HEK293T (cell line): ENCODE results near the gene MON2.

ENCODE experiments used
- CTCF ChIA-PET: fragments of 350-600 bp; formaldehyde crosslinking; extraction: SDS; loops from one replicate; lab custom pipeline; 2021; ENCODE audit warnings: antibody characterized with exemption, inconsistent platforms; lab: Yijun Ruan, JAX
- POLR2A ChIA-PET: fragments of 350-600 bp; formaldehyde crosslinking; extraction: SDS; loops from one replicate; lab custom pipeline; 2020; ENCODE audit warnings: antibody characterized with exemption, inconsistent platforms; lab: Yijun Ruan, JAX
- DNase-seq: peaks from one replicate; pipeline ENCODE4 v3.0.0; 2012; ENCODE audit warnings: mixed read lengths; ENCODE audit errors: extremely low spot score
- ARNT ChIP-seq: fragments of 450-650 bp; IDR thresholded peaks from 2 replicates; pipeline ENCODE4 v1.6.1; 2017; ENCODE audit warnings: mild to moderate bottlenecking
- BHLHE40 ChIP-seq: fragments of 450-650 bp; IDR thresholded peaks from 2 replicates; pipeline ENCODE4 v1.6.1; 2016; ENCODE audit warnings: mild to moderate bottlenecking, moderate library complexity, borderline replicate concordance
- CTBP1 ChIP-seq: fragments of 450-650 bp; IDR thresholded peaks from 2 replicates; pipeline ENCODE4 v1.6.1; 2016; ENCODE audit warnings: borderline replicate concordance
- ELF4 ChIP-seq: fragments of 450-650 bp; IDR thresholded peaks from 2 replicates; pipeline ENCODE4 v1.6.1; 2017; ENCODE audit warnings: antibody characterized with exemption
- FOXA1 ChIP-seq: fragments of 450-650 bp; IDR thresholded peaks from 2 replicates; pipeline ENCODE4 v1.6.1; 2016; ENCODE audit warnings: mild to moderate bottlenecking
- FOXK2 ChIP-seq: fragments of 450-650 bp; IDR thresholded peaks from 2 replicates; pipeline ENCODE4 v1.6.1; 2016; ENCODE audit warnings: mild to moderate bottlenecking
- FOXM1 ChIP-seq: fragments of 450-650 bp; IDR thresholded peaks from 2 replicates; pipeline ENCODE4 v1.6.1; 2017; ENCODE audit warnings: mild to moderate bottlenecking, borderline replicate concordance
- HDGF ChIP-seq: fragments of 450-650 bp; IDR thresholded peaks from 2 replicates; pipeline ENCODE4 v1.6.1; 2017; ENCODE audit warnings: antibody characterized with exemption, borderline replicate concordance
- L3MBTL2 ChIP-seq: fragments of 450-650 bp; conservative IDR thresholded peaks from 2 replicates; pipeline ENCODE4 v1.6.1; 2016; ENCODE audit warnings: mild to moderate bottlenecking
- LEF1 ChIP-seq: fragments of 450-650 bp; IDR thresholded peaks from 2 replicates; pipeline ENCODE4 v1.6.1; 2017; ENCODE audit warnings: mild to moderate bottlenecking, borderline replicate concordance
- NFRKB ChIP-seq: fragments of 450-650 bp; IDR thresholded peaks from 2 replicates; pipeline ENCODE4 v1.6.1; 2016; ENCODE audit warnings: mild to moderate bottlenecking, moderate library complexity
- PKNOX1 ChIP-seq: fragments of 450-650 bp; IDR thresholded peaks from 2 replicates; pipeline ENCODE4 v1.6.1; 2016
- SP1 ChIP-seq: fragments of 450-650 bp; IDR thresholded peaks from 2 replicates; pipeline ENCODE4 v1.6.1; 2017
- SUZ12 ChIP-seq: fragments of 450-650 bp; IDR thresholded peaks from 2 replicates; pipeline ENCODE4 v1.6.1; 2016; ENCODE audit warnings: mild to moderate bottlenecking
- TARDBP ChIP-seq: fragments of 450-650 bp; IDR thresholded peaks from 2 replicates; pipeline ENCODE4 v1.6.1; 2016
- ZNF384 ChIP-seq: fragments of 450-650 bp; IDR thresholded peaks from 2 replicates; pipeline ENCODE4 v1.6.1; 2016

Gene MON2

GRCh38 chr12:62622177-62622576 is 155.6 kb downstream of the MON2 start:
- TF ChIP-seq NFRKB: no peak
- TF ChIP-seq ELF4: no peak
- no peak for TF ChIP-seq LEF1
- no peak for TF ChIP-seq L3MBTL2
- no peak for TF ChIP-seq FOXK2
- no peak for TF ChIP-seq TARDBP
- TF ChIP-seq CTBP1: no peak
- TF ChIP-seq SP1: no peak
- TF ChIP-seq HDGF: no peak
- no peak for TF ChIP-seq FOXM1
- no peak for TF ChIP-seq ZNF384
- no peak for TF ChIP-seq BHLHE40
- TF ChIP-seq FOXA1: no peak
- no peak for TF ChIP-seq SUZ12
- no peak for TF ChIP-seq PKNOX1
- no peak for TF ChIP-seq ARNT
- CTCF ChIA-PET: no interaction called here
- no peak for DNase-seq
- POLR2A ChIA-PET: interaction anchor here (0.7 kb wide), 1 partner anchor 12 kb away, joined by 4 read pairs; no protein-coding TSS in a partner anchor

- no peak for DNase-seq
- ChIA-PET CTCF (no interaction called here), POLR2A (no interaction called here)
- TF ChIP-seq LEF1 (no peak), HDGF (no peak), FOXM1 (no peak), PKNOX1 (no peak), SP1 (no peak), NFRKB (no peak), FOXA1 (no peak), BHLHE40 (no peak), FOXK2 (no peak), L3MBTL2 (no peak), ARNT (no peak)
Observed at GRCh38 chr12:62625228-62625627, 158.6 kb downstream of the MON2 start.

- ChIA-PET CTCF (no interaction called here), POLR2A (no interaction called here)
- TF ChIP-seq LEF1 (no peak), ZNF384 (no peak), L3MBTL2 (no peak), PKNOX1 (no peak), FOXK2 (no peak), FOXM1 (no peak), BHLHE40 (no peak), NFRKB (no peak), FOXA1 (no peak), SUZ12 (no peak), SP1 (no peak), HDGF (no peak), CTBP1 (no peak), TARDBP (no peak), ARNT (no peak), ELF4 (no peak)
- DNase-seq: no peak
Observed at GRCh38 chr12:62627181-62627580, 160.6 kb downstream of the MON2 start.

- no peak for DNase-seq
- CTCF ChIA-PET: no interaction called here
- no peak for TF ChIP-seq L3MBTL2
- no peak for TF ChIP-seq FOXM1
- TF ChIP-seq NFRKB: no peak
- TF ChIP-seq LEF1: no peak
- TF ChIP-seq HDGF: no peak
- no peak for TF ChIP-seq ARNT
- TF ChIP-seq SP1: no peak
- no peak for TF ChIP-seq BHLHE40
- no peak for TF ChIP-seq PKNOX1
- no peak for TF ChIP-seq FOXK2
- no peak for TF ChIP-seq CTBP1
- TF ChIP-seq ZNF384: no peak
- no peak for TF ChIP-seq FOXA1
- TF ChIP-seq TARDBP: no peak
- no peak for TF ChIP-seq SUZ12
- TF ChIP-seq ELF4: no peak
- POLR2A ChIA-PET: no interaction called here
Observed at GRCh38 chr12:62629413-62629812, 162.8 kb downstream of the MON2 start.

- ChIA-PET POLR2A (no interaction called here), CTCF (no interaction called here)
- DNase-seq: no peak
- no peak for TF ChIP-seq CTBP1
- no peak for TF ChIP-seq FOXK2
- no peak for TF ChIP-seq ELF4
- no peak for TF ChIP-seq FOXM1
- TF ChIP-seq ZNF384: no peak
- no peak for TF ChIP-seq SUZ12
- TF ChIP-seq PKNOX1: no peak
- no peak for TF ChIP-seq FOXA1
- no peak for TF ChIP-seq SP1
- no peak for TF ChIP-seq L3MBTL2
Observed at GRCh38 chr12:62629971-62630739, 163.5 kb downstream of the MON2 start.
